ENCODE data around the gene TOMM7. TPM values are rescaled to one million over a fixed set of nuclear protein-coding genes. Genes with fewer than 3 reads are reported as not detected.
"Not testable (repeated sequence)": the region's sequence is repeated elsewhere in the genome, so short reads cannot be mapped to it uniquely, and the experiment has no call there.

TOMM7 gene
- polyA plus RNA-seq, 1 donor (not counting 4 experiments of a cell fraction or from before 2014, with no cell fraction given): 1,291 TPM

DNA sequence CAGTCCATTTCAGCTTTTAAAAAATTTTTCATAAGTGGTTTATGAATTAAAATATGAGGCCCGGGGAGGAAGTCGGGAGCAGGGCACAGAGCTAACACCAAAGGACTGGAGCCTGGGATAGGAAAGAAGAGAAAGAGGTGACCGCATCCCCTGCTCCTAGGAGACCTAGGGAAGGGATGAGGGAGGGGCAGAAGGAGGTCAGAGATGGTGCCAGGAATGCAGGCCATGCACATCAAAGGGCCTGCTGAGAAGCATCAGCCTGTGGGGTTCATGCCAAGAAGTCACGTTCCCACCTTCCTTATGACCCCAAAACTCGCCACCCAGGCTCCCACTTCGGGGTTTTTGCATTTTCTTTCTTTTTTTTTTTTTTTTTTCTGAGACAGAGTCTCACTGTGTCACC is 14.7 kb upstream of the TOMM7 start:
- no peak overlapping the region for H3K4me2 ChIP-seq (ENCODE audit: control insufficient read depth, extremely low read depth, insufficient read depth, low read depth, low read length)
- H3K9me3 ChIP-seq (ENCODE audit: control insufficient read depth, low read depth, low read length): no peaks in the 10 kb centered on the region
- no peaks in the 10 kb centered on the region for H3K79me2 ChIP-seq (ENCODE audit: control insufficient read depth, insufficient read depth, low read length)
- H3K4me1 ChIP-seq (ENCODE audit: control insufficient read depth, extremely low read depth, insufficient read depth, low read length): no peaks in the 10 kb centered on the region
- DNase-seq (ENCODE audit: low read depth, low spot score) (no peak), FAIRE-seq (no peak)
- no peak overlapping the region for H3K9ac ChIP-seq (ENCODE audit: control insufficient read depth, extremely low read depth, insufficient read depth, low read length)
- no peaks in the 10 kb centered on the region for H4K20me1 ChIP-seq (ENCODE audit: control insufficient read depth, extremely low read depth, insufficient read depth, low read length)
- no peak for TF ChIP-seq EZH2 (IDR thresholded peaks at IDR 0.05; ENCODE audit: low read length)
- TF ChIP-seq, protein P1, sequence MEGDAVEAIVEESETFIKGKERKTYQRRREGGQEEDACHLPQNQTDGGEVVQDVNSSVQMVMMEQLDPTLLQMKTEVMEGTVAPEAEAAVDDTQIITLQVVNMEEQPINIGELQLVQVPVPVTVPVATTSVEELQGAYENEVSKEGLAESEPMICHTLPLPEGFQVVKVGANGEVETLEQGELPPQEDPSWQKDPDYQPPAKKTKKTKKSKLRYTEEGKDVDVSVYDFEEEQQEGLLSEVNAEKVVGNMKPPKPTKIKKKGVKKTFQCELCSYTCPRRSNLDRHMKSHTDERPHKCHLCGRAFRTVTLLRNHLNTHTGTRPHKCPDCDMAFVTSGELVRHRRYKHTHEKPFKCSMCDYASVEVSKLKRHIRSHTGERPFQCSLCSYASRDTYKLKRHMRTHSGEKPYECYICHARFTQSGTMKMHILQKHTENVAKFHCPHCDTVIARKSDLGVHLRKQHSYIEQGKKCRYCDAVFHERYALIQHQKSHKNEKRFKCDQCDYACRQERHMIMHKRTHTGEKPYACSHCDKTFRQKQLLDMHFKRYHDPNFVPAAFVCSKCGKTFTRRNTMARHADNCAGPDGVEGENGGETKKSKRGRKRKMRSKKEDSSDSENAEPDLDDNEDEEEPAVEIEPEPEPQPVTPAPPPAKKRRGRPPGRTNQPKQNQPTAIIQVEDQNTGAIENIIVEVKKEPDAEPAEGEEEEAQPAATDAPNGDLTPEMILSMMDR (optimal IDR thresholded peaks at IDR 0.05 in 1 of 3, IDR thresholded peaks at IDR 0.05 in 1 of 3, conservative IDR thresholded peaks at IDR 0.05 in 1 of 3; ENCODE audit: extremely low read depth in 1 of 3, insufficient read depth in 2 of 3, low read length in 3 of 3): no peak
- no peaks in the 10 kb centered on the region for H3K36me3 ChIP-seq (ENCODE audit: control insufficient read depth in 2 of 2, extremely low read depth in 1 of 2, insufficient read depth in 2 of 2, low read length in 2 of 2)
- H3K4me3 ChIP-seq (ENCODE audit: control insufficient read depth in 2 of 3, extremely low read depth in 1 of 3, insufficient read depth in 2 of 3, low read depth in 1 of 3, low read length in 3 of 3): no peak overlapping the region
- dilution Hi-C loops (cut with MboI; ENCODE audit: extremely low pct_ligation_motif_present, low sequenced_read_pairs): no loop called here
- no peak overlapping the region for H2AFZ ChIP-seq (ENCODE audit: control insufficient read depth, low read length)
- no peaks in the 10 kb centered on the region for H3K9me1 ChIP-seq (ENCODE audit: control insufficient read depth, extremely low read depth, insufficient read depth, low read length)
- no peaks in the 10 kb centered on the region for H3K27me3 ChIP-seq (ENCODE audit: control insufficient read depth, extremely low read depth, insufficient read depth, low read length)
- no peak overlapping the region for H3K27ac ChIP-seq (ENCODE audit: control insufficient read depth, insufficient read depth, low read length)

GRCh38 chr7:22836506-22836905 is 13.9 kb upstream of the TOMM7 start:
- FAIRE-seq; H3K27ac ChIP-seq (ENCODE audit: control insufficient read depth, insufficient read depth, low read length); H3K9ac ChIP-seq (ENCODE audit: control insufficient read depth, extremely low read depth, insufficient read depth, low read length); H3K4me2 ChIP-seq (ENCODE audit: control insufficient read depth, extremely low read depth, insufficient read depth, low read depth, low read length); H3K36me3 ChIP-seq (ENCODE audit: control insufficient read depth in 2 of 2, extremely low read depth in 1 of 2, insufficient read depth in 2 of 2, low read length in 2 of 2); H3K27me3 ChIP-seq (ENCODE audit: control insufficient read depth, extremely low read depth, insufficient read depth, low read length); H3K9me1 ChIP-seq (ENCODE audit: control insufficient read depth, extremely low read depth, insufficient read depth, low read length); H3K4me1 ChIP-seq (ENCODE audit: control insufficient read depth, extremely low read depth, insufficient read depth, low read length); DNase-seq (ENCODE audit: low read depth, low spot score); H3K79me2 ChIP-seq (ENCODE audit: control insufficient read depth, insufficient read depth, low read length); dilution Hi-C loops (cut with MboI; ENCODE audit: extremely low pct_ligation_motif_present, low sequenced_read_pairs); H3K9me3 ChIP-seq (ENCODE audit: control insufficient read depth, low read depth, low read length); H3K4me3 ChIP-seq (ENCODE audit: control insufficient read depth in 2 of 3, extremely low read depth in 1 of 3, insufficient read depth in 2 of 3, low read depth in 1 of 3, low read length in 3 of 3); H2AFZ ChIP-seq (ENCODE audit: control insufficient read depth, low read length); H4K20me1 ChIP-seq (ENCODE audit: control insufficient read depth, extremely low read depth, insufficient read depth, low read length): not testable (repeated sequence)

GRCh38 chr7:22833957-22834356 is 11.3 kb upstream of the TOMM7 start:
- H3K4me1 ChIP-seq (ENCODE audit: control insufficient read depth, extremely low read depth, insufficient read depth, low read length): no peaks in the 10 kb centered on the region
- no peak for TF ChIP-seq EZH2 (IDR thresholded peaks at IDR 0.05; ENCODE audit: low read length)
- TF ChIP-seq, protein P1 (optimal IDR thresholded peaks at IDR 0.05 in 1 of 3, IDR thresholded peaks at IDR 0.05 in 1 of 3, conservative IDR thresholded peaks at IDR 0.05 in 1 of 3; ENCODE audit: extremely low read depth in 1 of 3, insufficient read depth in 2 of 3, low read length in 3 of 3): no peak
- no peak overlapping the region for H2AFZ ChIP-seq (ENCODE audit: control insufficient read depth, low read length)
- no peak overlapping the region for H3K9ac ChIP-seq (ENCODE audit: control insufficient read depth, extremely low read depth, insufficient read depth, low read length)
- no peak overlapping the region for H3K4me2 ChIP-seq (ENCODE audit: control insufficient read depth, extremely low read depth, insufficient read depth, low read depth, low read length)
- H3K9me1 ChIP-seq (ENCODE audit: control insufficient read depth, extremely low read depth, insufficient read depth, low read length): no peaks in the 10 kb centered on the region
- H3K27me3 ChIP-seq (ENCODE audit: control insufficient read depth, extremely low read depth, insufficient read depth, low read length): no peaks in the 10 kb centered on the region
- no peaks in the 10 kb centered on the region for H3K79me2 ChIP-seq (ENCODE audit: control insufficient read depth, insufficient read depth, low read length)
- H4K20me1 ChIP-seq (ENCODE audit: control insufficient read depth, extremely low read depth, insufficient read depth, low read length): no peaks in the 10 kb centered on the region
- dilution Hi-C loops (cut with MboI; ENCODE audit: extremely low pct_ligation_motif_present, low sequenced_read_pairs): no loop called here
- H3K27ac ChIP-seq (ENCODE audit: control insufficient read depth, insufficient read depth, low read length): no peak overlapping the region
- H3K4me3 ChIP-seq (ENCODE audit: control insufficient read depth in 2 of 3, extremely low read depth in 1 of 3, insufficient read depth in 2 of 3, low read depth in 1 of 3, low read length in 3 of 3): no peak overlapping the region
- FAIRE-seq (no peak), DNase-seq (ENCODE audit: low read depth, low spot score) (no peak)
- no peaks in the 10 kb centered on the region for H3K9me3 ChIP-seq (ENCODE audit: control insufficient read depth, low read depth, low read length)
- H3K36me3 ChIP-seq (ENCODE audit: control insufficient read depth in 2 of 2, extremely low read depth in 1 of 2, insufficient read depth in 2 of 2, low read length in 2 of 2): no peaks in the 10 kb centered on the region
